GM19351 (cell line): ENCODE data around the gene TXNDC16.
"Not testable (repeated sequence)": the region's sequence is repeated elsewhere in the genome, so short reads cannot be mapped to it uniquely, and the experiment has no call there.

Source experiments
- ATAC-seq: cut with Tn5 transposase; IDR thresholded peaks from one replicate; pipeline ENCODE4 v1.9.1; 2021; ENCODE audit warnings: mild to moderate bottlenecking, moderate library complexity; ENCODE audit not compliant: unreplicated experiment

The TXNDC16 gene

DNA sequence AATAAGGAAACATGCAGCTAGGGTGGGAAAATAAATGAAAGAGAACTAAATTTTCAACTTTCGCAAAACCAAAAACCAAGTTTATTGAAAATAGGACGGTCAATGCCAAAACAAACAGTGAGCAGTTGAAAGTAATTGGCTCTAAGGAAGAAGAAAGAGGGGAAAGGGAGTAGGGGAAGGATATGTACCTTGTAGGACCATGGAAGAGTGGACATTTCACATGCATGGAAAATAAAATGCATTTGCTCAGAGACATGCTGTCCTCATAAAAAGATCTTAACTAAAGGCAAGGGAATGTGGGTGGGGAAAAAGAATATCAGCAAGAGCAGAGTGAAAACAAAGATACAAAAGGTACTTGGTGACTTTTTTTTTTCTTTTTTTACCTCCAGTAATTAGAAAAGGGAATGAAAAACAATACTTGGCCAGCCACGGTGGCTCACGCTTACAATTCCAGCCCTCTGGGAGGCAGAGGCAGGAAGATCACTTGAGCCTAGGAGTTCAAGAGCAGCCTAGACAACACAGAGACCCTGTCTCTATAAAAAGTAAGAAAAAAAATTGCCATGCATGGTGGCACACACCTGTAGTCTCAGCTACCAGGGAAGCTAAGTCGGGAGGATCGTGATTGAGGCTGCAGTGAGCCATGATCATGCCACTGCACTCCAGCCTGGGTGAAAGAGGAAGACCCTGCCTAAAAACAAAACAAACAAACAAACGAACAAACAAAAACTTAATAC, 6.6 kb downstream of the TXNDC16 start:
- no peak for ATAC-seq

DNA sequence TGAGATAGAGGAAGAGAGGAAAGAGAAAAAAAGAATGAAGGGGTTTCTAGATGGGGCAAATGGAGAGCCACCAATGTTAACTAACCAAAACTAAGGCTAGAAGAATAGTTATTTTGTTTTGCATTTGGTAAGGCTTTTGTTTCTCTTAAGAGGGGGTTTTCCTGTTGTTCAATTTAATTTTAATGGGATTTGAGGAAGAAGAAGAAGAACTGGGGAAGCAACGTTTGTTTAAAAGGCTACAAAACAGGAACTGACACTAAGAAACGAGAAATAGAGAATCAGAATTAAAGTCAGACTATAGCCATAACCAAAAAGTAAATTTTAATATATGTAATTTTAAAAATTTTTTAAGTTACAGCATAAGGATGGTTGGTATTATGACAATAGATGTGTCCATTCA, 13.7 kb downstream of the TXNDC16 start:
- no peak for ATAC-seq

DNA sequence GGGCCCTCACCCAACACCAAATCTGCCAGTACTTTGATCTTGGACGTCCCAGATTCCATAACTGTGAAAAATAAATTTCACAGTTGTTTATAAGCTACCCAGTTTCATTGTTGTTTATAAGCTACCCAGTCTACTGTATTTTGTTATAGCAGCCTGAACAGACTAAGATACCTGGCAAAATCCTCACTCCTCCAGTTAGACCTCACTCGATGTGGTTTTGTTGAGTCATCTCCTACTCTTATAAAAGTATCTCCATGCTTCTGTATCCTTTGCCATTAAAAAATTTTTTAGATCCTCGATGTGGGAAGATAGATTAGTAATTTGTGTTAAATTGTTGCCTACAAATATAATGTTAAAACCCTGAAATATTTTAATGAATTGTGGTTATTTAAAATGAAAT, 16.0 kb downstream of the TXNDC16 start:
- ATAC-seq, result no peak

DNA sequence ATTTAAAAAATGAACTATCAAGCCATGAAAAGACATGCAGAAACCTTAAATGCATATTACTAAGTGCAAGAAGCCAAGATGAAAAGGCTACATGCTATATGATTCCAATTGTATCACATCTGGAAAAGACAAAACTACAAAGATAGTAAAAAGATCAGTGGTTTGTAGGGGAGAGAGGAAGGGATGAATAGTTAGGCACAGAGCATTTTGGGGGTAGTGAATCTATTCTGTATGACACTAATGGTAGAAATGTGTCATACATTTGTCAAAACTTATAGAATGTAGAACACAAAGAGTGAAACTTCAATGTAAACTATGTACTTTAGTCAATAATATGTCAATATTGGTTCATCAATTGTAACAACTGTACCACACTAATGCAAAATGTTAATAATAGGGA, 20.8 kb downstream of the TXNDC16 start:
- ATAC-seq, result no peak

DNA sequence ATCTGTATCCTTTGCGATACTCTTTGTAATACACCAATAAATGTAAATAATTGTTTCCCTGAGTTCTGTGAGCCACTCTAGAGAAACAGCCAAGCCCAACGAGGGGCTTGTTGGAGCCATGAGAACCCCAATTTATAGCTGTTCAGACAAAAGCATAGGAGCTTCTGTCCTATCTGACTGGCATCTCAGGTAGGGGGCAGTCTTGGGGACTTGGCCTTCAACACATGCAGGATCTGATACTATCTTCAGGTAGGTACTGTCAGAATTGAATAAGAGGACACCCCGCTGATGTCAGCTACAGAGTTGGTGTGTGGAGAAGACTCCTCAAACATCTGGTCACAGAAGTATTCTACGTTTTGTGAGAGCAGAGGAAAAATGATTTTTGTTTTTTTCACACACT, 25.3 kb downstream of the TXNDC16 start:
- no peak for ATAC-seq

DNA sequence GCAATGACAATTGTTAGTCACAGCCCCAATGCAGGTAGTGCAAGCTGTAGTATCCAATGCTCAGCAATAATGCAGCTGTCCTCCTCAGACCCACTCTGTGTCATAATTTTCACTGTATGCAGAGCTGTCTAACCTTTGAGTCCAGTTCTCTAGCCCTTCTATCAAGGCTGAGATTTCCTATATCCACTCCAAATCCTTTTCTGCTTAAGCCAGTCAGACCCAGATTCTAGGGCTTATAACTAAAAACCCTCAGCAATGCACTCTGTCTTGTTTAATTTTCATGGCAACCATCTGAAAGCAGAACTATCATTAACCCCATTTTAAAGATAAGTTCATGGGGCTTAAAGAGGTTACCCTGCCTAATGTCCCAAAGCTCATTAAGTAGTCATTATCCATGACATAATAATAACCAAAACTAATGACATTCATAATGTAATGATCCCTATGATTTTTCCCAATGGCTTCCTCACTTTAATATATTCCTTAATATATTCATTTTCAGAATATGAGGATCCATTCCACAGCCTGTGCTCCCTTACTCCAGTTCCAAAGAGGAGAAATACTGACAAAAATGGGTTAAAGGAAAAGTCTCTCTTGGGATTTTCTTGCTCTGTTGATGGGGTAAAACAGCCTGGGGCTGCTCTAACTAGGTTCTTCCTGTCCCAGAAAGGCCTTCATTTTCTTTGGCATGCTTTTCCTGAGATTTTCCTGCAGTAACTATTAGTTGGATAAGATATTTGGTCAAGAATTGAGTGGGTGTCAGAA, 29.5 kb downstream of the TXNDC16 start:
- ATAC-seq, result no peak

DNA sequence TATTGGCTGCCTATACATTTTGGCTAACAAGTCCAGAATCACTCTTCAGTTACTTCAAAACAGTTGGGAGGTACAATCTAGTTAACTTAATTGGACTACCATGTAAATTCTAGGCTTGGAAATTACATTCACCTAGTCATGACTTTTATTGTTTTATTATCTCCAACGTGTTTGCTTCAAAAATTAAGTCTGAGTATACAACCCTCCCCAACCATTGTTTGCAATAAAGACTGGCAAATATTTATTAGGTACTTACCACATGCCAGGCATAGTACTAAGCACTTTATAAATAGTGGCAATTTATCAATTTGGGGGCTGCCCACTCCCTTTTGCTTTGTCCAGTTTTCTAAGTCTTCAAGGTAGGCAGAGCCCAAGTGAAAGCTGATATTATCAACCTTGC, 30.3 kb downstream of the TXNDC16 start:
- no peak for ATAC-seq

DNA sequence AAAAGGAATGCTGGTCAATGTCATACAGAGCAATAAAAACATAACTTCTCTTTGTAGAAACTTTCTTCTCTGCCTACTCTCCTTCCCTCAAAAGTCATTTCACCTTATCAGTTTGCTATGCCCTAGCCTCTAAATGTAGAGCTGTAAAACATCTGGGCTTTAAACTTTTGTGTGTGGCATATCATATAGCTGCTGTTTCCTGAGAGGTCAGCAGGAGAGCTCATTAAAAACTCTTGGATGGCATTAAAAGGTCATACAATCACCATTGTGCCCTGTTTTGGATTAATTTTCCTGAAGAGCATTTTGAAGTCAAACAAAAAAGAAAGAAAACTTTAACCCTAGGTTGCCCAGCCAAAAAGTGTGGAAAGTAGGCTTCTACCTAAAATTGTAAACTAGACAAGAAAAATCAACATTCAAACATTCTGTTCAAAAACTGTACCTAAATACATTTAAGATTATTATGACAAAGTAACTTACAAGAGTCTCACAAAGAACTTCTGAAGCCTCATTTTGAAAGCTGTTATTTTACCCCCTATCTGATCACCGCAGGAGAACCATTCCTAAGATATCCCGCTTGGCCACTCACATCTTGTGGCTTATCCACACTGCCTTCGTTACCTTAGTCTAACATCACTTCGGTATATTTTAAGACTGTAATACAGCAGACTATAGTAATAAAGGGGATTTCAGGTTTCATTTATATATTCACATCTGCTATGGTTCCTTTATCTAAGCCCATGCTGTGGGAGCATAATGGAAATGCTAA, 38.1 kb downstream of the TXNDC16 start:
- ATAC-seq, result no peak

DNA sequence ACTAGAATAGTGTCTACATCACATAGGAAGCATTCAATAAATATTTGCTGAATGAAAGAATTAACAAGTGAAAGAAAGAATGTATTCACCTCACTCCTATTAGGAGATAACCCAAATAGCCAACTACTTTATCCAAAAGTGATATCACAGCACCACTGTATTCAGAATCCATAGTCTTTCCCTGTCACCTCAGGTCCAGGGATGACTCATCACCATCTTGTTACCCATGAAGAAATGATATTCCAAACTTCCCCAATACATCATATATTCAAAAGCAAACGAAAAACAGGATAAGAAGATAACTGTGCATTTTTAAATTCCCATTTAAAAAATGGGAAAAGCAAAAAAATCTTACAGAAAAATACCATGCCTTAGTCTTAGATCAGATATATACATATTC, 39.1 kb downstream of the TXNDC16 start:
- no peak for ATAC-seq

DNA sequence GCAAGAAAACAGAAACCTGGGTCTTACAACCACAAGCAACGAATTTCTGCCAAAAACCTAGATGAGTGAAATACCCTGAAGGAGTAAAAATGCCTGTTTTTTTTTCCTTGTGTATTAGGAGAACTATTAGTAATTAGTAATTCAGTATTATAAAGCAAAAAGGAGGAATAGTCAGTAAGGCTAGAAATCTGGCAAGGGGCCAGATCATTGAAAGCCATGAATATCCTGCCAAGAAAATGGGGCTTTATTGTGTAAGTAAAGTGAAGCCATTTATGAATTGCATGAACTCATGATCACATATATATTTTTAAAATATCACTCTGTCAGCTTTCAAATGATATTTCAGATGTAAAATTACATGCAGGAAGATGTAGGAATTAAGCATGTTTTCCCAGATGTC, 57.9 kb downstream of the TXNDC16 start:
- ATAC-seq, result no peak

DNA sequence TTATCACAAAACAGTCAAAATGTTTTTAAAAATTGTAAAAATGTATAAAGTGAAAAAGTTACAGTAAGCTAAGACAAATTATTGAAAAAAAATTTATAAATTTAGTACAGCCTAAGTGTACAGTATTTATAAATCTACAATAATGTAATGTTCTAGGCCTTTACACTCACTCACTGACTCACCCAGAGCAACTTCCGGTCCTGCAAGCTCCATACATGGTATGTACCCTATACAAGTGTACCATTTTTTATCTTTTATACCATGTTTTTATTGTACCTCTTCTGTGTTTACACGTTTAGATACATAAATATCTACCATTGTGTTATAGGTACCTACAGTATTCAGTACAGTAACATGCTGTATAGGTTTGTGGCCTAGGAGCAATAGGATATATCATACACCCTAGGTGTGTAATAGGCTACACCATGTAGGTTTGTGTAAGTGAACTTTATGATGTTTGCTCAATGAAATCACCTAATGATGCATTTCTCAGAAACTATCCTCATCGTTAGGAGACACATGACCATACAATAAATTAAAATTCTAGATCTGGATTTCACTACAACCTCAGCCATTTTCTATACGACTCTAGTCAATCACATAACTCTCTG, 66.8 kb downstream of the TXNDC16 start:
- no peak for ATAC-seq

DNA sequence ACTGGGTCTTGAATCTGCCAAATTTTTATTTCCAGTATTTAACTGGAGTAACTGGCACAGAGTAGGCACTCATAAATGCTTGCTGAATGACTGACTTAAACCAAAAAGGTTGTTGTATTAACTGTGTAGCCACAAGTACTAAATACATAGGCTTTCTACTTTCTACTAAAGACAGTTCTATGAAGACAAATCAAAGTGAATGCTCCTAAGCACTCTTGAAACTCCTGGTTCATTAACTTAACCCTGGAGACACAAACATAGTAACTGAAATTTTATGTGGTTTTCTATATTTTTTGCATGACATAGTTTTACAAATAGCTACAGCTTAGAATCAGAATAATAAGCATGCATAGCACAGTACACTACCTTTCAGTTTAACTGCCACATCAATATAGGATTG, 70.4 kb downstream of the TXNDC16 start:
- ATAC-seq, result no peak

DNA sequence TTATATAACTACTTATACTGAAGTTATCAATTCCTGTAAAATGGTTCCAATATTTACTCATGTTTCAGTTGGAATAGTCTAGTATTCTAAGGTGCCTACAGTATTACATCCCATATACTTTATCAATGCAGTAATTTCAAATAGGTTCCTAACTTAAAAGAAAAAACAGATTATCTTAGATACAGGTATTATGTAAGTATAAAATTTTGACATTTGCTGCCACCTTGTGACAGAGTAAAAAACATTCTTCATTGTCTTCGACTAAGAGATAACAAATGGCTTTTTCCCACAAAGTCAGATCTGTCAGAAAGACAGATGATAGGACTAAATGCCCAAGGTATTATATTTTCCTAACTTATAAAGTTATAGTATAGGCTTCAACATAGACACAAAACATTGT, 78.7 kb downstream of the TXNDC16 start:
- no peak for ATAC-seq

DNA sequence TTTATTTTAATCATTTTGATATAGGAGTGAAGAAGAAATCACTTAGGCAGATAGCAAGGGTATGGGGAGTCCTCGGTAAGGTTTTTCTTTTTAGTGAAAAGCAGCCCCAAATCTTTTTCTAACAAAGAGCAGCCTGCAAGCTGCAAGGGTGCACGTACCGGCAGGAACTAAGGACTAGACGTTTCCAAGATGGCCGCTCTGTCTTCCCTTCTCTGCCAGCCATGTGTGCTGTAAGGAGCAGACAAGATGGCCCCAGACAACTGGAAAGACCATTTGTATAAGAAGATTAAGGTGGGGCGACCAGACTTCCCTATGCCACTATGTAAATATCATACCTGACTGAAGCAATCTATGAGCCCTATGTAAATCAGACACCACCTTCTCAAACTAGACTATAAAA, 79.6 kb downstream of the TXNDC16 start:
- no peak for ATAC-seq

DNA sequence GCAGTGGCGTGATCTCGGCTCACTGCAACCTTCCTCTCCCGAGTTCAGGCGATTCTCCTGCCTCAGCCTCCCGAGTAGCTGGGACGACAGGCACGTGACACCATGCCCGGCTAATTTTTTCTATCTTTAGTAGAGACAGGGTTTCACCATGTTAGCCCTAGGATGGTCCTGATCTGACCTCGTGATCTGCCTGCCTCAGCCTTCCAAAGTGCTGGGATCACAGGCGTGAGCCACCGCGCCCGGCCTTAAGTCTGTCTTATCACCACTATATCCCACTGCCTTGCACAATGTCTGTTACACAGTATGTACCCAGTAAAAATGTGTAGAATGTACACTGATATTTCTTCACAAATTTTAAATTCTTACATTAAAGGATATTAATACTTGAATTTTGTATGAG, 80.1 kb downstream of the TXNDC16 start:
- not testable (repeated sequence) for ATAC-seq

DNA sequence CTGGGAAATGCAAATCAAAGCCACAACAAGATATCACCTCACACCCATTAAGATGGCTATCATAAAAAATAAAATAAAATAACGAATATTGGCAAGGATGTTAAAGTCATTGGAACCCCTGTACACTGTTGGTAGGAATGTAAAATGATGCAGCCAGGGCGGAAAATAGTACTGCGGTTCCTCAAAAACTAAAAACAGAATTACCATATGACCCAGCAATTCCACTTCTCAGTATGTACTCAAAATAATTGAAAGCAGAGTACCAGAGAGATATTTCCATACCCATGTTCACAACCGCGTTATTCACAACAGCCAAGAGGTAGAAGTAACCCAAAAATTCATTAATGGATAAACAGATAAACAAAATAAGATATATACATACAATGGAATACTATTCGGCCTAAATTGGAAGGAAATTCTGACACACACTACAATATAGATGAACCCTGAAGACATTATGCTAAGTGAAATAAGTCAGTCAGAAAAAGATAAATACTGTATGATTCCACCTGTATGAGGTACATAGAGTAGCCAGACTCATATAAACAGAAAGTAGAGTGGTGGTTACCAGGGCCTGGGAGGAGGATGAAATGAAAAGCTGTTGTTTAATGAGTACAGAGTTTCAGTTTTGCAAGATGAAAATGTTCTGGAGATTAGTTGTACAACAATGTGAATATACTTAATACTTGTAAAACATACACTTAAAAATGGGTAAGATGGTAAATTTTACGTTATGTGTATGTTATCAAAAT, 84.6 kb downstream of the TXNDC16 start:
- no peak for ATAC-seq

DNA sequence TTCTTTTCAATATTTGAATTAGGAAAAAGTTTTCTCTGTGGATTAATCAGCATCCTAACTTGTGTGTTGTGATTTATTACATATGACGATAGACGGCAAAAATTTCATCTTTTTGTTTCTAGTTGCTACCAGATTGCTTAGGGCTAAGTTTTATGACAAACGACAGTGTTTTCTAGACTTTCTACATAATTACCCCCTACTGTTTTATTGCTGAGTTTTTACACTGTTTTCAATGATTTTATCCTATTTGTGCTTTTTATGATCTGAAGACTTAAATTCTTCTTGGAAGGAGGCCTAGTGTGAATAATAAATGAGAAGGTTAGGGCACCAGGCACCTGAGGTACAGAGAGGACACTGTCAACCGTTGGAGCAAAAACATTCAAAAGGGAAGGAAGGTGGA, 88.1 kb downstream of the TXNDC16 start:
- no peak for ATAC-seq

DNA sequence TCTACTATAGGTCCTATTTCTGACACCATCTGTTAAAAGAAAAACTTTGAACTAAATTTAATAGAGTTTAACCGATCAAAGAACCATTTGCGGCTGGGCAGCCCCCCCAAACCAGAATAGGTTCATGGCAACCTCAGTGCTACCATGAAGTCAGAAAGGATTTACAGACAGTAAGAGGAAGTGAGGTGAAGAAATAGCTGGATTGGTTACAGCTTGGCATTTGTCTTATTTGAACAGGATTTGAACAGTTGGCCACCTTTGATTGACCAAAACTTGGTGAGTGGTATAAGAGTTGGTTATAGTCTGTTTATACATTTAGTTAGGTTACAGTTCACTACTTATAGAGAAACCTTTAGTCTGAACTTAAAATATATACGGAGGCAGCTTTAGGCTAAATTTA, 88.9 kb downstream of the TXNDC16 start:
- no peak for ATAC-seq

DNA sequence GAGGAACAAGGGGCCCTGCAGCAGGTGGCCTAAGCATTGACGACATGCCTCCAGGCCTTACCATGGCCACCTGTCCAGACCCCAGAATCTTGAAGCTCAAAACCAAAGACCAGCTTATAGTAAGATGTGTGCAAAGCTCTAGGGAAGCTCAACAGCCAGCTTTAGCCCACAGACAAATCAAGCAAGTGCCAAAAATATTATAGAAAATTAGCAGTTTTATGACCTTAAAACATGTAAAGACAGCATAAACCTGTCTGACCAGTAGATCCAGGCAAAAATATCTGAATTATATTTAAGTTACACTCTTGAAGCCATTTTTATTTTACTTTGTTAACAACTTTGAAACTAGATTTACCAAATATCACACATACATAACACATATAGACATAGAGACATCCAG, 90.6 kb downstream of the TXNDC16 start:
- ATAC-seq, result no peak

DNA sequence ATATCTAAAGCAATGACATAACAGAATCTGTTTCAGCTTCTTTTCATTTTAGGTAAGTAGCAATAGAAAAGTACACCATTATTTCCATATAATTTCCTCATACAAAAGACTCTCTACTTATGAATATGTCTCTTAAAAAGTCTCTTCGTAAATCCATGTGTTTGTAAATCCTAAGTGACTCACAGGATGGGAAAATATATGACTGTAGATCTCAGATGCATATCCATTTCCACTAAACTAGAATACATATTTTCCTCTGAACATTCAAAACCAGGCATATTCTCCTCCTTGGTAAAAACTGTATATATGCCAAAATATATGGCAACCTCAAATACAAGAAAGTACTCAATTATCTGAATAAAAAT, 93.6 kb downstream of the TXNDC16 start:
- ATAC-seq, result no peak

DNA sequence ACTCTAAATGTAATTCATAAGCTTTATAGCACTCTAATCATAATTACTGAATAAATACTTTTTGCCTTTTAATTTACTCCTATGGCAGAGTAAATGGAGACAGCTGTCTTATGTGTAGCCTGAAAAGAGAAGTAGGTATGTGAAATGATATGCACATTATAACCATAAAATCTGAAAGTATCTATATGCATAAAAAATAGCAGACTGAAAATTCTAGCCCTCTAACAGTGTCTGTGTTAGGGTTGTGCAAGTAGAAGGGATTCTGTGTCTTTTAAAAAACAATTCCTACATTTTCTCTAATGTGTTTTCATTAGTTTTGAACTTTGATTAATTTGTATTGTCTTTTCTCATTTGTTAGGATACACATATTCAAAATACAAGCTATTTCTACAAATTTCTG, 94.9 kb downstream of the TXNDC16 start:
- no peak for ATAC-seq
